ENCODE data around the gene MKRN1. TPM values are rescaled to one million over a fixed set of nuclear protein-coding genes. Genes with fewer than 3 reads are reported as not detected.

Gene MKRN1
- total and polyA plus RNA-seq, 2 donors: 65.0 to 68.4 TPM

GRCh38 chr7:140403878-140404564 is 75.3 kb downstream of the MKRN1 start, which contains the start of gene RAB19:
Gene RAB19, plus strand, starts transcription at chr7:140404058. Its CDS starts 3,589 bp downstream, at chr7:140407647.
- Histone ChIP-seq H3K36me3 (ENCODE audit: insufficient read depth) (no peaks in the 10 kb centered on the region), H3K4me1 (ENCODE audit: insufficient read depth) (no peaks in the 10 kb centered on the region), H3K27ac (ENCODE audit: low read depth) (peak within 1 kb of the TSS; percentile 65), H3K4me3 (ENCODE audit: low read depth, low read length) (peak within 1 kb of the TSS; percentile 29)
- DNase-seq (ENCODE audit: extremely low spot score): no peak
- 13% methylated on average over 22 of the region's 22 CpGs for WGBS

Other genes with a start within 250 kb of the MKRN1 start
- 99.4 TPM for gene SLC37A3, start 81.0 kb downstream of the MKRN1 start, total RNA-seq
- gene SLC37A3, start 81.0 kb downstream of the MKRN1 start, polyA plus RNA-seq: 23.5 TPM
- gene RAB19, start 75.4 kb downstream of the MKRN1 start, total RNA-seq: 1.7 TPM
- 0.10 TPM for gene RAB19, start 75.4 kb downstream of the MKRN1 start, polyA plus RNA-seq
- 34.4 TPM for gene DENND2A, start 161.3 kb upstream of the MKRN1 start, total RNA-seq
- gene DENND2A, start 161.3 kb upstream of the MKRN1 start, polyA plus RNA-seq: 16.9 TPM
- 15.6 TPM for gene ADCK2, start 193.4 kb upstream of the MKRN1 start, total RNA-seq
- gene ADCK2, start 193.4 kb upstream of the MKRN1 start, polyA plus RNA-seq: 17.2 TPM
- gene NDUFB2, start 217.2 kb upstream of the MKRN1 start, total RNA-seq: 90.2 TPM
- 269 TPM for gene NDUFB2, start 217.2 kb upstream of the MKRN1 start, polyA plus RNA-seq

Data from urinary bladder (tissue), 4 donors.